Fibroblast of upper back skin (primary cell): ENCODE data around the gene RNF13.
"Not testable (repeated sequence)": the region's sequence is repeated elsewhere in the genome, so short reads cannot be mapped to it uniquely, and the experiment has no call there.

Experiments
- DNase-seq: peaks from one replicate; pipeline ENCODE4 v3.0.0-alpha.2; 2013

Gene RNF13

DNA sequence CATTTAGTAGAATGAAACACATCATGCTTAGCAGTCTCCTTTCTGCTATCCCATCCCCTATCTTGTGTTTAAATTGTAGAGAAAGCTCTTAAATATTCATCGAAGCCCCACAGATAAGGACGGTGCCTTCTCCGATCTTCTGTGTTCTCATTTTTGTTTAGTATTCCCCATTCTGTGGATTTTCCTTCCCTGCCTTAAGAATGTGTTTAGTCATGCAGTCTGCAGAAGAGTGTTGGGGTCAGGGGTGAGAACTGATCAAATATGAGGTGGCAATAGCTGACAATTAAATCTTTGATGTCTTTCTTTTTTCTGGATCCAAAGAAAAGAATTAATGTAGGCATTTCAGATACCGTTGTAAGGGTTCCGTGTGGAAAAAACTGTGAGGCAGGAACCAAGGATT, 11.4 kb upstream of the RNF13 start:
- DNase-seq, result no peak

- DNase-seq, result no peak
Observed at GRCh38 chr3:149806171-149806778, 6.7 kb upstream of the RNF13 start.

DNA sequence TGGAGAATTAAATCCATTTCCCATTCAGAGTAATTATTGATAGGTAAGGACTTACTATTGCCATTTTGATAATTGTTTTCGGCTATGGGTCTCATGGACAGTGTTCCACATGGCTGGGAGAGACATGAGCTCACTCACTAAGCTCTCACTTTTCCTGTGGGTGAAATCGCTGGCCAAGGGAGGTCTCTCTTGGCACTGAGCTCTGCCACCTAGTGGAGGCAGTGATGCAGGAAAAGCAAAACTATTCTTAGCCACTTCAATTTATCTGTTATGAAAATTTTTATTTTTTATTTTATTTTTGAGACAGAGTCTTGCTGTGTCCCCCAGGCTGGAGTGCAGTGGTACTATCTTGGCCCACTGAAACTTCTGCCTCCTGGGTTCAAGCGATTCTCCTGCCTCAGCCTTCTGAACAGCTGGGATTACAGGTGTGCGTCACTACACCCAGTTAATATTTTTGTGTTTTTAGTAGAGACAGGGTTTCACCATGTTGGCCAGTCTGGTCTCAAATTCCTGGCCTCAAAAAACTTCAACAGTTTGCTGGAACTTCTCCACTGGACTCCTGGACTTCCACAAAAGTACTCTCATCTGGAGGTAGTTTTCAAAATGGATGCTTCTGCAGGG, 4.7 kb upstream of the RNF13 start:
- DNase-seq, result peak; percentile 80

DNA sequence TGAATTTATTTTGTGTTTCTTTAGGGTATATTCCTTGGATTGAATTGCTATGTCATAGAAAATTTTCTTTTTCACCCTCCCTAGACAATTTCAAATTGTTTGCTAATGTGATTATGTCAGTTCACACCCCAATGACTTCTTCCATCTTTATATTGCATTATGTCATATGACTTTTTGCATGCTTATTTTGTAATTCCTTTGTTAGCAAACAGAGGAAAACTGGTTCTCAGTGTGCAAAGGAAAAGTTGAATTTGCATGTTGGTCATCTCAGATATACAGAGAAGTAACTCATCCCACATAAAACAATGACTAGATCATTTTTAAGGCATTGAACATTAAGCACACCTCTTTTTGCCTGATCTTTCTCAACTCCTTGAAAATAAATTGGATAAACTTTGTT, 3.3 kb upstream of the RNF13 start:
- no peak for DNase-seq

DNA sequence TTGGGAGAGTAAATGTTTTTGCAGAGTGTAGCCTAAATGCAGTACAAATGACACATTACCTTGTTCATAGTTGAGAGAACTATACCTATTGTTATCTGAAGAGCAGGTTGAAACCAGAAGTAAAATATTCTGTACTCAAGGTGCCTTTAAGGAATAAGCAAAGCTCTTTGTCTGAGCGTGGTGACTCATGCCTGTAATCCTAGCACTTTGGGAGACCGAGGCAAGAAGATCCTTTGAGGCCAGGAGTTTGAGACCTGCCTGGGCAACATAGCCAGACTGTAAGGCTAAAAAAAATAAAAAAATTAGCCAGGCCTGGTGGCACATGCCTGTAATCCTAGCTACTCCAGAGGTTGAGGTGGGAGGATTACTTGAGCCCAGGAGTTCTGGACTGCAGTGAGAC, 2.2 kb upstream of the RNF13 start:
- no peak for DNase-seq

- no peak for DNase-seq
Observed at GRCh38 chr3:149812165-149812605, 830 bp upstream of the RNF13 start.

DNA sequence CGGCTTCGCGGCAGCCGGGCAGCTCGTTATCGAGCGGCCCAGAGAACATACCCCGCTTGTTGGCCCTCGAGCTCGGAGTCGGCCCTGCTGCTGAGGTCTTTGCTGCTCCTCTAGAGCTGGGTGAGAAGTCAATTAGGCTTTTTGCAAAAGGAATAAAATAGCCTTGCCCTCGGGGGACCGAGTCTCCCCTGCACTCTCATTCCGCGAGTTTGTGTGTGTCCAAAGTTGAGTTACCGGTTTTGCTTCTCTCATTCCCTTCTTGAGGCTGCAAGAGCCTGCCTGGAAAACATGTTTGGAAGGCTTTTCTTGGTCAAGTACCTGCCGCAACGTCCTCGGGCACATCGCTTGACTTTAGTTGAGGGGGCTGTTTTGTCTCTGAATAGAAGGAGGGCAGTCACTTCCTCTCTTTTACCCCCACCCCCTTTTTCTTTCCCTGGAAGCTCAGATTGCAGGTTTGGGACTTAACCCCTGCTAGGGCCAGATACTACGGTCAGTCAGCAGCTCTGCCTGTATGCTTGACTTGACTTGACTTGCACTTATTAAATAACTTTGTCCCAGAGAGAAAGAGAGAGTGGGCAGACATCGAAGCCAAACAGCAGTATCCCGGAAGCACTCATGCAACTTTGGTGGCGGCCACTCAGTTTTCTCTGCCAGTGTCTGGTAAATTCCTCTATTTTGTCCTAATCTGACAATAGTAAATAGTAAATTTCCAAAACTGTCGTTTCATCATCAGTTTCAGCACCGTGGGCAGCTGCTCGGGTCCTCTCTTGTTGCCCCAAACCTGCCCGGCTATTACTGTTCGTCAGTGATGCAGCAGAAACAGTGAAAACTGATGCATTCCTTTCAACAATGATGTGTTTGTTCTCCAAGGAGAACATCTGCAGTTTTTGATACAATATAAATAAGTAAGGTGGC, 609 bp downstream of the RNF13 start:
- DNase-seq, result peak; percentile 28

GRCh38 chr3:149815321-149815720, 2.3 kb downstream of the RNF13 start:
- DNase-seq, result no peak

DNA sequence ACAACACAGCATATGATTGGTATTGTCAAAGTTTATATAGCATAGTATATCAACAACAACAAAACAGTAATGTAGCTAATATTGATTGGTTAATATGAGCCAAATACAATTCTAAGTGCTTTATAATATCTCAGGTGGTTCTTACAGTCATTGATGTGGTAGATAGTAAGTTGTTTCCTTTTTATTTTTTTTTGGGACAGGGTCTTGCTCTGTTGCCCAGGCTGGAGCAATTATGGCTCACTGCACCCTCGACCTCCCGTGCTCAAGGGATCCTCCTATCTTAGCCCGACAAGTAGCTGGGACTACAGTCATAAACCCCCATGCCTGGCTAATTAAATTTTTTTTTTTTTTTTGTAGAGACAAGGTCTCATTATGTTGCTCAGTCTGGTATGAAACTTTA, 2.7 kb downstream of the RNF13 start:
- no peak for DNase-seq

DNA sequence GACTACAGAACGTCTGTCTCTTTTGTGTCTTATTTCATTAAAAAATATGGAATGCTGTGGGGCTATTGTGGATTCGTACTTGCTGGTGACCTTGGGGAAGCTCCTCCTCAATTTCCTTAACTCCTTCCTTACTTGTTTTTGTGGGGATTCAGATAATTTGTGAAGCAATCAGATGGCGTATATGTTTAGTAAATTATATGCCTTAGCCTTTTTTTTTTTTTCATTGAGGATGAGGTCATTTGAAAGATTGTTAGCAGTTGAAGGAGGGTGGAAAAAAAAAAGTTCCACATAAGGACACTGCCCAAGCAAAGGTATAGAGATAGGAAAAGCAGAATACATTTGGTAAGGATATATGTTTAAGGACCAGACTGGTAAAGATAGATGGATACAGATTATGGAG, 3.3 kb downstream of the RNF13 start:
- DNase-seq, result no peak

DNA sequence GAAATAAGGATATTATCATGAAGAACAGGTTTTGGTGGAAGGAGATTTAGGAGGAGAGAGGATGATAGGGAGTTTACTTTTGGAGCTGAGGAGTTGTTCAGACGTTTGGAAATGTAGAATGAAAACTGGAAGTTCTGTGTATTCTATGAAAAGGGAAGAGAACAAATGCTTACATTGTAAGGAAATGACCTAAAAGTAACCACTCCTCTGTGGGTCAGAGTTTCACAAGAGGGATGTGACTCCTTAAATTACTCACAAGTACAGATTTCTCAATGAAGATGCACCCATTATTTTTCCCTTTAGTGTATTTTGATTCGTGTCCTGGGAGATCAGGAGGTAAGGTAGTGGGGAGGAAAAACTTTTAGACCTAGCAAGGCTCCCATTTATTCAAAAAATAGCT, 4.0 kb downstream of the RNF13 start:
- peak; percentile 5 for DNase-seq

GRCh38 chr3:149819432-149819831, 6.4 kb downstream of the RNF13 start:
- no peak for DNase-seq

- DNase-seq, result no peak
Observed at GRCh38 chr3:149820183-149820582, 7.2 kb downstream of the RNF13 start.

DNA sequence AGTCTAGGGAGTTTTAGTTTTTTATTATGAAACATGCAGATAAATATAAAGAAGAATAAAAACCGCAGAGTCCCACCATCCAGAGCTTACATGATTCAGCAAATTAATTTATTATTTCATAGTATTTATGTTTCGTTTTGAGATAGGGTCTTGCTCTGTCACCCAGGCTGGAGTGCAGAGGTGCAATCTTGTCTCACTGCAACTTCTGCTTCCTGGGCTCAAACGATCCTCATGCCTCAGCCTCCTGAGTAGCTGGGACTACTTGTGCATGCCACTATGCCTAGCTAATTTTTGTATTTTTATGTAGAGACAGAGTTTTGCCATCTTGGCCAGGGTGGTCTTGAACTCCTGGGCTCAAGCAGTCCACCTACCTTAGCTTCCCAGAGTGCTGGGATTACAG, 13.6 kb downstream of the RNF13 start:
- DNase-seq, result no peak

GRCh38 chr3:149828390-149828789, 15.4 kb downstream of the RNF13 start:
- DNase-seq, result no peak

- not testable (repeated sequence) for DNase-seq
Observed at GRCh38 chr3:149829631-149830030, 16.6 kb downstream of the RNF13 start.

DNA sequence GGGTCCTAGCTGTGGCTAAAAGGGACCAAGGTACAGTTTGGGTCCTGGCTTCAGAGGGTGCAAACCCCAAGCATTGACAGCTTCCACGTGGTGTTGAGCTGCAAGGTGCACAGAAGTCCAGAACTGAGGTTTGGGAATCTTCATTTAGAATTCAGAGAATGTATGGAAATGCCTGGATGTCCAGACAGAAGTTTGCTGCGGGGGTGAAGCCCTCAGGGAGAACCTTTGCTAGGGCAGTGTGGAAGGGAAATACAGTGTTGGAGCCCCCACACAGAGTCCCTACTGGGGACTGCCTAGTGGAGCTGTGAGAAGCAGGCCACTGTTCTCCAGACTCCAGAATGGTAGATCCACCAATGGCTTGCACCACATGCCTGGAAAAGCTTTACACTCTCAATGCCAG, 17.9 kb downstream of the RNF13 start:
- no peak for DNase-seq

GRCh38 chr3:149831321-149831720, 18.3 kb downstream of the RNF13 start:
- no peak for DNase-seq

DNA sequence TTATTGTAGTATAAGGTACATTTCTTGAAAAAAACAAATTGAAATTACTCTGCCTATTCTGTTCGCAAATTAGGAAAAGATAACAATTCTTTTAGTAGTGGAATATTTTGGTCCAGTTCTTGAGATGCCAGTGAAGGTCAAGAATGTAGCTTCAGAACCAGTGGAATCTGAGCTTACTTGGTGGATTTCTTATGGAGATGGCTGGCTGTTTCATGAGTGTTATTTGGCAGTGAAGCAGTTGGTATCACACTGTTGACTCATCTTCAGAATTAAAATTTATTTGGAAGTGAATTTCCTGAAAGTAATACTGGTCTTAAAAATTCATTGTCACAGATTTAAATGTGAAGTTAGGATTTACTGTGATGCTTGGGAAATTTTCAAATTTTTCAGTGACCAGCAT, 19.1 kb downstream of the RNF13 start:
- DNase-seq, result no peak

DNA sequence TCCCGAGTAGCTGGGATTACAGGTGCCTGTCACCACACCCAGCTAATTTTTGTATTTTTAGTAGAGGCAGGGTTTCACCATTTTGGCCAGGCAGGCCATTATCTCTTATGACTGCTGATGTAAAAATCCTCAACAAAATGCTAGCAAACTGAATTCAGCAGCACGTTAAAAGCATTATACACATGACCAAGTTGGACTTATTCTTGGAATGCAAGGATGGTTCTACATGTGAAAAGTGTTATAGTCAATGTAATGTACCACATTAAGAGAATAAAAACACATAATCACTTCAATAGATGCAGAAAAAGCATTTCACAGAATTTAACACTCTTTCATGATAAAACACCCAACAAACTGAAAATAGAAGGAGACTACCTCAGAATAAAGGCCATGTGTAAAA, 20.2 kb downstream of the RNF13 start:
- no peak for DNase-seq

- DNase-seq, result not testable (repeated sequence)
Observed at GRCh38 chr3:149838491-149838890, 25.5 kb downstream of the RNF13 start.

GRCh38 chr3:149839469-149839868, 26.5 kb downstream of the RNF13 start:
- peak; percentile 11 for DNase-seq

GRCh38 chr3:149839896-149840295, 26.9 kb downstream of the RNF13 start:
- no peak for DNase-seq

GRCh38 chr3:149843502-149843901, 30.5 kb downstream of the RNF13 start:
- DNase-seq, result no peak
